HG02678 (cell line): ENCODE results near the gene LAPTM5.

Experiments
- ATAC-seq: cut with Tn5 transposase; IDR thresholded peaks from one replicate; pipeline ENCODE4 v1.9.1; 2021; ENCODE audit warnings: mild to moderate bottlenecking, moderate library complexity; ENCODE audit not compliant: unreplicated experiment

The LAPTM5 gene

GRCh38 chr1:30732277-30732996 lies 25.1 kb downstream of the LAPTM5 start:
- ATAC-seq: peak; percentile 47

DNA sequence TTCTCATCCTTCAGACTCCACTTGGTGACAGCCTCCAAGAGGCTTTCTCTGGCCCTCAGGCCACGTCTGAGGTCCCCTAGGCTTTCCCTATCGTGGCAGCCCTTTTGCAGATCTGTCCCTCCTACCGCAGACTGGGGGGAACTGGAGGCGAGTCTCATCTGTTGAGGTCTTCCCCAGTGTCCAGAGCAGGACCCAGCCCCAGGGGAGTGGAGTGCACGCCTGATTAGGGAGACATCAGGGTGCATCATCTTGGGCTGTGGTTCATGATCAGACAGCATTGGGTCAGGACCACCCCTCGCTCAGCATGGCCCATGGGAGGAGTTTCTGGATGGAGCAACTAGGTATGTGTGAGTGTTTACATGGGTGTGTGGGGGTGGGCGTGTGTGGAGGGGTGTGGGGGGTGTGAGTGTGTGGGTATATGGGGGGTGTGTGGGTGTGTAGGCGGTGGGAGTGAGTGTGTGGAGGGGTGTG lies 25.7 kb downstream of the LAPTM5 start:
- no peak for ATAC-seq

DNA sequence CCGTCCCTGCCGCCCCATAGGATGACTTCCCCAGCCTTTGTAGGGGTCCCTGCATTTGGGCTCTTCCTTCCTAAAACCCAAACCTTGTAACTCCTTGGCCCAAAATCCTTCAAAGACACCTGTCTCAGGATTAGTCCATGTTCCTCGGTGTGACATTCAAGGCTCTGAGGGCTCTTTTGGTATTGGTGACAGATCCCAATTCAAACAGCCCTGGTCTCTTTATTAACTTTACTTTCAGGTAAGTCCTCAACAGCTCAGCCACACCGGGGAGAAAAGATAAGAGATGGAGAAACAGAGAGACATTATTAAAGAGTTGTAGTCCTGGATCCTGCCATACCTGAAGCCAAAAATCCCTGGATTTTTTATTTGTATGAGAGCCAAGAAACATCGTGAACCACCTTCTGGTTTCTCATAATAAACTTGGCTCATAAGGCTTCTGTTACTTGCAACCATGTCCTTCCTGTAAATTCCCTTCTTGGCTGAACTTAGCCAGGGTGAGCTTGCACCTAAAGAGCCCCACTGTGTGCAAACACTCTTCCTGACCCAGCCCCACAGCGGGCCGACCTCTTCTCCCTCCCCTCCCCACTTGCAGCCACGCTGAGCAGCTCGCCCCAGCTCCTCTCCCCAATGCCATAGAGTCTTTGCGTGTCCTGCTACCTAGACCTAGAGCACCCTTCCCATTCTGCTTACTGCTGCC lies 26.3 kb downstream of the LAPTM5 start:
- no peak for ATAC-seq

- ATAC-seq: no peak
Measured at GRCh38 chr1:30730346-30731108, 27.0 kb downstream of the LAPTM5 start.

DNA sequence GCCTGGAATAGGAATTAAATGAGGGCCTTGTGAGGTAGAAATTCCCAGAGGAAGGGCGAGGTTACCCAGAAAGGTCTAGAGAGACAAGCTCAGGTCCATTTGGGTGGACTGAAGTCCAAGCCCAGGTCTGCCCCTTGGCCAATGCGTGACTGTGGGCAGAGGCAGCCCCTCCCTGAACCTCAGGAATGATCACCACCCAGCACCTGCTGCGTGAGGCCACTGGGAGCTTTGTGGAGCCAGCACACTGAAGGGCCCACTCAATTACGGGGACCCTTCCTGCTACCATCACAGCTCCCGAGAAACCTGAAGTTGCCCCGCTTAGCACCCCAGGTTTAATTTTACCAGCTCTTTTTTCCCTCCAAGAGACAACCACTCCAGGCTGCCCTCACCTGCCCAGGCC lies 27.7 kb downstream of the LAPTM5 start:
- no peak for ATAC-seq

DNA sequence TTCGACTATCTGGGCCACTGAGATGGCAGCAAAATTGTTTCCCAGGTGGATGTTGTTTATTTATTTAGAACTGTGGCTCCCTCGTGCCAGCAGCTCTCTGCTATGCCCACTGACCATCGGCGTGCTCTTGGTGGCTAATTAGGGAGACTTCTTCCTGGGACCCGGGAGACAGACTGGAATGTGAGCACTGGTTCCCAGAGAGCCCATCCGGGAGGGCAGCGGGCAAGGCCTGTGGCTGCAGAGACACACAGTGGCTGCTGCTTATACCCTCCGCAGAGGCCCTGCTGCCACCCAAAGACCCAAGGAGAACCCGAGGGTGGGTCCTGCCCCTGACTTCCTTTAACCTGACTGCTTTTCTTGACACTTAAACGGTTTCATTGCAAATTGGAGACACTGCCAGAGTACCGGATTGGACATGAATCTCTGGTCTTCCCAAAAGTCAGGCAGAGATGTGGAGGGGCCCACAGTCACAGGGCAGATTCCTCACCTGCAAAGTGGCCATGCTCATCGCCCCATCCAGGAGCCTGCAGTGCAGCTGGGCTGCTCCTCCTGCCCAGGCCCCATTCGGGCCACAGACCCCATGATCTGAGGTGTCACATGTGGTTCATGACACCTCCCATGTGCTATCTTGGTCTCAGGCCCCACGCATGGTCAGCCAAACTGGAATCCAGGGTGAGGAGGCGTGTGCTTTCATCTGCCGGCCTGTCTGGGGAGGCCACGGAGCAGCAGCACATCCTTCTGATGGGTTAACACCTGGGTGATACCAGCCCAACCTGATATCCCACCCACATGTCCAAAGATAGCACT lies 28.5 kb downstream of the LAPTM5 start:
- ATAC-seq: no peak

- no peak for ATAC-seq
Measured at GRCh38 chr1:30728340-30728739, 29.2 kb downstream of the LAPTM5 start.

- no peak for ATAC-seq
Measured at GRCh38 chr1:30727824-30728223, 29.8 kb downstream of the LAPTM5 start.

DNA sequence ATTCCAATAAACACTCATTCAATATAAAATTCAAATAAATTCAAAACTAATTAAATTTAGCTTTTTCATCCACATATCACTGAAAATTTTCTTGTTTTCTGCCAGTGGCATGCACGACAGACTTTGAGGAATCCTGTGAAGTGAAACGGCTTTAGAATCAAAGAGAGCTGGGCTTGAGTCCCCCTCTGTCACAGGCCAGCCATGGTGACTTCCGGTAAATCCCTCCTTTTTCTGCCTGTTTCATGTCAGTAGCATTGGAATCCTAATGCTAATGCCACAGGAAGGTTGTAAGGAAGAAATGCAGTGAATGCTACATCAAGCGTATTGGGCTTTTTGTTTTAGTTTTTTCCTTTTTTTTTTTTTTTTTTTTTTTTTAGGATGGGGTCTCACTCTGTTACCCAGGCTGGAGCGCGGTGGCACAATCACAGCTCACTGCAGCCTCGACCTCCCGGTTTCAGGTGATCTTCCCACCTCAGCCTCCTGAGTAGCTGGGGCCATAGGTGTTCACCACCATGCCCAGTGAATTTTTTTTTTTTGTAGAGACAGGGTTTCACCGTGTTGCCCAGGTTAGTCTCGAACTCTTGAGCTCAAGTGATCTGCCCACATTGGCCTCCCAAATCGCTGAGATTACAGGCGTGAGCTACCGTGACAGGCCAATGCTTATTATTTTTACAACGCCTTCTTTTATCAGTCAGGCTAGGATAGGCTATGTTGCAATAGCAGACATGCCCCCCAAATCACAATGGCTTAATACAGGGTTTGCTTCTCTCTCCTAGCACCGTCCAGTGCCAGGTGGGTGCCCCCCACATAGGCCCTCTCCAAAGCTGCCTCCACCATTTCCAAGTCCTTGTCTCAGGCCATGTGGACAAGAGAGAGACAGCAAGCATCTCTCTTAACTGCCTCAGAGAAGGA lies 30.5 kb downstream of the LAPTM5 start:
- no peak for ATAC-seq

GRCh38 chr1:30726236-30726635 lies 31.3 kb downstream of the LAPTM5 start:
- no peak for ATAC-seq

DNA sequence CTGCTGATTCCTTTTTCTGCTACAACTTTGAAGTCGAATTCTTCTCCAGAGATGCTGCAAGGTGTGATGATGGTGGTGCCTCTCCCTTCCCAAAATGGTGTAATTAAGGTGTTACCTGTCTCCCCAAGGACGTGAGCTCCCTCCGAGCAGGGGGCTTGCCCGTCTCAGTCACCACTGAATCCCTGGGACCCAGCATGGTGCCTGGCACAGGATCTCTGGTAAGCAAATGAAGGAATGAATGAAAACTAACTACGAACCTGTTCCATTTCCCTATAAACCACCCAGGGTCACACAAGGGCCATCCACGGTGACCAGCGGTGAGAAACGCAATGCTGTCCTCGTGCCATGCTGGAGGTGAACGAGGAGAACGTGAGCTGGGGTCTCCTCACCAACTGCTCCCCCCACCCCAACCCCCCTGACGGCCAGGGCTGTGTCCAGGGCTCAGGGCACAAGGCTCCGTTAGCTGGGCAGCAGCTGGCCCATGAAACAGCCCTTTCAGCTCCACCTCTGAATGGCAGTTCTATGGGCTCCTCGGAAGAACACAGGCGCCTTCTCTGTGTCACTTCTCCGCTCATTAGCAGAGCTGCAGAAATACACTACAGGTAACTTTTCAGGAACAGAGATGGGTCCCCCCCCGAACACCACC lies 32.0 kb downstream of the LAPTM5 start:
- no peak for ATAC-seq

DNA sequence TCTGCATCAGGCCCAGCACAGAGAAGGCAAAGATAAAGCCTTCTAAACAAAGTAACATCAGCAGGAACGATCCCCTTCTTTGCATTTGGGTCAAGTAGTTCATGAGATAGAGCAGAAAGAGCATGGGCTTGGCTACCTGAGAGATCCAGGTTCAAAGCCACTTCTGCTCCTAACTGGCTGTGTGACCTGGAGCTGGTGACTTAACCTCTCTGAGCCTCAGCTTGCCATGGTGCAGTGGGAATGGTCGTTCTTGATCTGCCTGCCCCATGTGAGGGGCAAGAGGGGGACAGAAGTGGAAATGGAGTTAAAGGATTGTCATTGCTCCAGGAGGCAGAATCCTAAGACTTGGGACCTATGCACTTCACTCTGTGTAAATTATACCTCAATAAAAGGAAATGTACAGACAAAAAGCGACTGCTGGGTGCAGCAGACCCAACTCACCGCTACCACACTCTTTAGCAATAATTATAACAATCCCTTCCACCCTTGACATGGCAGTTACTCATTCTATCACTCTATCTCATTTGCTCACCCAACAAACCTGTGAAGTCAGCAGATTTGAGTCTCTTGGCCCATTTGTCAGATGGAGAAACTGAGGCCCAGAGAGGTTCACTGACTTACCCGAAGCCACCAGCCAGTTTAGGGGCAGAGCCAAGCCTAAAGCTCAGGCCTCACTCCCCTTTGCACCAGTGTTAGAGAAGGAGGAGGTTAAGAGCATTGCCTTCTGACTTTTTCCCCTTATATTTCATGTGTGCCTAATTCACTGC lies 32.7 kb downstream of the LAPTM5 start:
- ATAC-seq: no peak

GRCh38 chr1:30724175-30724574 lies 33.4 kb downstream of the LAPTM5 start:
- no peak for ATAC-seq

DNA sequence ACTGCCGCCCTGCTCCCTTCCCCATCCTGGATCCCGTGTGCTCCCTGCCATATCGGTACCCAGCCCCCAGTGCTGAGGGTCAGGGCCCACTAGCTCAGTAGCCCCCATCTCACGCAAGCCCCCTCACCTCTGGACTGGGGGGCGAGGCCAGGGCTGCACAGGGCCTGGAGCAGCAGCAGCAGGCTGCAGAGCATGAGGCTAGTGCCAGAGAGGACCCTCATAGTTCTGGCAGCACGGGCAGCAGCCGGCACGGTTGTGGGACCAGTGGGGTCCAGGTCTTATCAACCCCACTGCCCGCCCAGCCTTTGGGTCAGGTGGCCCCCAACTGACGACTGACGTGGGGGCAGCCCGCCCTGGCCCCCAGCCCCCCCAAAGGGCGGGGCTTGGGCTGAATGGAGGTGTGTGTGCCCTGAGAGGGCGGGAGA lies 34.2 kb downstream of the LAPTM5 start, which contains the start of gene MATN1:
Gene MATN1, minus strand, starts transcription at position 255 of the 425 bp plus-strand sequence. Its CDS starts 34 bp downstream, at position 221.
- no peak for ATAC-seq

- ATAC-seq: no peak
Measured at GRCh38 chr1:30721812-30722537, 35.6 kb downstream of the LAPTM5 start.

- ATAC-seq: no peak
Measured at GRCh38 chr1:30721341-30721793, 36.2 kb downstream of the LAPTM5 start.
